CD4-positive, alpha-beta T cell treated with Interleukin-17A for 4 hours (primary cell): ENCODE data around the gene TRAFD1.
"Not testable (repeated sequence)": the region's sequence is repeated elsewhere in the genome, so short reads cannot be mapped to it uniquely, and the experiment has no call there.

Experiments
- DNase-seq: peaks from one replicate; pipeline ENCODE4 v3.0.0-alpha.2; 2020; ENCODE audit warnings: mixed read lengths

The TRAFD1 gene

DNA sequence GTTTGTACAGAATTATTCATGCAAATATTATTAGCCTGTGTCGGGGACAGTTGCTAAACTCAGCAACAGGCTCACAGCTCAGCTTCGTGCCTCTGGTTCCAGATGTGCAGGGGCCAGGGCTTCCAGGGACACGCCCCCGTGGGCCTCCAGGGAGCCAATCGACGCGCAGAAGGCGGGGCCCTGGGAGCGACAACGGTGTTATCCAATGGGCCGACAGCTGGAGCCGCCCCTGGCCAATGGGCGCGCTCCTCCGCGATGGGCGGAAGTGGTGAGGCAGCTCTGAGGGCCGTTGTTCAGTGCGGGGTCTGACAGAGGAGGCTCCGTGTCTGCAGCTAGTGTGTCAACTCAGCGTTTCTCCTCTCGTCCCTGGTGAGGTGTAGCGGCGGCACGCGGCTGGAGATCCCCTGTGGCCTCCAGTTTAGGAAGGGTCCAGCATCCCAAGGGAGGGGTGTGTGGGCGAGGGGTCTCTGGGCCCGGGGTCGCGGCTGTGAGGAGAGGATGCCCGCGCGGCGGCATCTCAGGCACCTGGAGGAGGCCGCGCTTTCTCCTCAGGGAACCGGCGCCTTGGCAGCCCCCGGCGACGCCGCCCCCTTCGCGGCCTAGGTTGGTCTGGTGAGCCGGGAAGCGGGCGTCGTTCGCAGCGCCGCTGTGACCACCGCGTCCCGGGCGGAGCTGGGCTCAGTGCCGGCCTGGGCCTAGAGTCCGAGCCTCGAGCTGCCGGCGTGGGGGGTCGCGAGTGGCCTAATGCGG lies at the start of gene TRAFD1:
Gene TRAFD1 (plus strand): TSS at position 311 of the 750 bp plus-strand sequence. CDS start 4,963 bp downstream, outside the sequence.
- peak; percentile 98 for DNase-seq

DNA sequence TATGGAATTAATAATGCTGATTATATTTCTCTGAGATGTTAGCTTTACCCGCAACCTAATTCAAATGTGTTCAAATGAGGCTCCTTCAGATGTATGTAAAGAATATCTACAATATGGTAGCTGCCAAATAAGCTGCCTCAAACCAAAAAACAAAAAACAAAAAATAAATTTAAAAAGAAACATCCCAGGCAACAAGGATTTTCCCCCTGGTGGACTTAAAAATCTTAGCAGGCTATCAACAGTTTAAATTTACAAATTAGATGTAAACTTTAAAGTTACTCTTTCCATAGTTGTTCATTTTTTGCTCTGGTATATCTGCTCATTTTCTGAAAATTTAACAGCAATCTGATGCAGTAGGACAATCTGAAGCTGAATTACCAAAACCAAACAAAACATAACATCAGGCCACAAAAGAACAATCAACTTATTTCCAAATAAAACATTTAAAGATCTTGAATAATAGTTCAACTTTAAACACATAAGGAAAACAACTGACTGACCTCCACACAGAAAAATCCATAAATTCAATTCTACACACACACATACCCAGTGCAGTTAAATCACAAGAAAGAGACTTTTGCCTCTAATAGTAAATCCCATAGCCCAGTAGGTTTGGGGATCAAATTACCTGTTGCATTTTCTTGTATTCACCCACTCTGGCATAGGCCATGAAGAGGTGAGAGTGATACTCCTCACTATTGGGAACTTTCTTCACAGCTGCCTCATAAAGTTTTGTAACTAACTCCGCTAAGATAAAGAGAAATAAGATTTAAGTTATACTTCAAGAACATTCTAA lies 38.1 kb upstream of the TRAFD1 start:
- no peak for DNase-seq

GRCh38 chr12:112087851-112088250 lies 37.5 kb upstream of the TRAFD1 start:
- DNase-seq, result no peak

- no peak for DNase-seq
These were observed 33.8 kb upstream of the TRAFD1 start for GRCh38 chr12:112091563-112091962.

- no peak for DNase-seq
These were observed 29.3 kb upstream of the TRAFD1 start for GRCh38 chr12:112096070-112096469.

- peak; percentile 5 for DNase-seq
These were observed 28.7 kb upstream of the TRAFD1 start for GRCh38 chr12:112096667-112097066.

GRCh38 chr12:112097641-112098040 lies 27.7 kb upstream of the TRAFD1 start:
- no peak for DNase-seq

DNA sequence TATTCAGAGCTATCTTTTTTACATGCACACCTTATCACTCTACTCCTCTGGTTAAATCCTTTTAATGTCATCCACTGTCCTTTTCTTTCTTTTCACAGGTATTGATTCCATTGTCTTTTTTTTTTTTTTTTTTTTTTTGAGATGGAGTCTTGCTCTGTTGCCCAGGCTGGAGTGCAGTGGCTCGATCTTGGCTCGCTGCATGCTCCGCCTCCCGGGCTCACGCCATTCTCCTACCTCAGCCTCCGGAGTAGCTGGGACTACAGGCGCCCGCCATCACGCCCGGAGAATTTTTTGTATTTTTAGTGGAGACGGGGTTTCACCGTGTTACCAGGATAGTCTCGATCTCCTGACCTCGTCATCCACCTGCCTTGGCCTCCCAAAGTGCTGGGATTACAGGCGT lies 24.9 kb upstream of the TRAFD1 start:
- not testable (repeated sequence) for DNase-seq

DNA sequence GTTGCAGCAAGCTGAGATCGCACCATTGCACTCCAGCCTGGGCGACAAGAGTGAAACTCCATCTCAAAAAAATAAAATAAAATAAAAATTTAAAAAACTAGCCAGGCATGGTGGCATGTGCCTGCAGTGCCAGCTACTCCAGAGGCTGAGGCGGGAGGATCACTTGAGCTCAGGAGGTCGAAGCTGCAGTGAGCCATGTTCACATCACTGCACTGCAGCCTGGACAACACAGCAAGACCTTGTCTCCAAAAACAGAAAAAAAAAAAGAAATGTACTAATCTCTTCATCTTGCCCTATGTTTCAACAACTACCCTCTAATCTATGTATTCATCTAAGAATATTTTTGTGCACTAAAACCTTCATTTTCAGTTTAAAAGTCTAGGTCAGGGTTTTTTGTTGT lies 23.2 kb upstream of the TRAFD1 start:
- no peak for DNase-seq

GRCh38 chr12:112102746-112103145 lies 22.6 kb upstream of the TRAFD1 start:
- not testable (repeated sequence) for DNase-seq

DNA sequence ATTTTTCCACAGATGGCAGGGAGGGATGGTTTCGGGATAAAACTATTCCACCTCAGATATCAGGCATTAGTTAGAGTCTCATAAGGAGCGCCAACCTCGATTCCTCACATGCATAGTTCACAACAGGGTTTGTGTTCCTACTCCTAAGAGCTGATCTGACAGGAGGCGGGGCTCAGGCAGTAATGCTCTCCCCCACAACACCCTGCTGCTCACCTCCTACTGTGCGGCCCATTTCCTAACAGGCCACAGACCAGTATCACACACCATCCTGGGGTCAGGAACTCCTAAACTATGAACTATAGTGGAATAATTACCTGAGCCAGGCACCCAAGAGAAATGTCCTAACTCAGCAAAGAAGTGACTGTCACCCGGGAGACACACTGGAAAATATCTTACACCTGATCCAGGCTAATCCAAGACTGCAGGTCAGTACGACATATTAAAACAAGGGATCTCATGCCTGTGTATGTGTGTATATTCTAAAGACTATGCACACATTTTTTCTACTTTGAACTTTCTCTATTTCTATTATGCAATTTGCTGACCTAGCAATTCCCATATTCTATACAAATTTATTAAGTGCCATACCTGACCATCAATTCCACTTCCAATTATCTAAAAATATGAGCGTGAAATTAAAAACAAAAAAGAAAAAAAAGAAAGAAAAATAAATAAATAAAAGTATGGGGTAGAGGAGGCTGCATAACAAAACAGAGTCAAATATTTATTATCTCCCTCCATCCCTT lies 21.4 kb upstream of the TRAFD1 start:
- DNase-seq, result no peak

DNA sequence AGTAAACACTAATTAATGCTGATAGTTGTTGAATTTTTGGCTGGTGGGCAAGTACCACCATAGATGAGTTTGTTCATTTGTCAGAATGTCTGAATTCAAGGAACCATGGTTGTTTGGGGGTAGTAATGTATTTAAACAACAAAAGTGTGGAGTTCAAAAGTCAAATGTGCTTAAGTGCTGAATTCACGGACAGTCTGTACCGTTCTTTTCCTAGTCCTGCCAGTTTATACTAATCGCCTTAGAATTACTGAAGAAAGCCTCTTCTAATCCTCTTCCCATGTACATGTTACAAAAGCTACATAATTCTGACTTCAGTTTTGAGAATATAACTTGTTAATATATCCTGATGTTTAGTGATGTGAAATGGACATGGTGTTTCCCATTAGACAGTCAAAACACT lies 19.5 kb upstream of the TRAFD1 start:
- DNase-seq, result no peak

- peak; percentile 5 for DNase-seq
These were observed 17.8 kb upstream of the TRAFD1 start for GRCh38 chr12:112107306-112108201.

- DNase-seq, result peak; percentile 92
These were observed 16.9 kb upstream of the TRAFD1 start, which contains the start of gene NAA25 for GRCh38 chr12:112108202-112109079. NAA25 (minus strand) TSS chr12:112108783; CDS start chr12:112108773, 10 bp downstream.

DNA sequence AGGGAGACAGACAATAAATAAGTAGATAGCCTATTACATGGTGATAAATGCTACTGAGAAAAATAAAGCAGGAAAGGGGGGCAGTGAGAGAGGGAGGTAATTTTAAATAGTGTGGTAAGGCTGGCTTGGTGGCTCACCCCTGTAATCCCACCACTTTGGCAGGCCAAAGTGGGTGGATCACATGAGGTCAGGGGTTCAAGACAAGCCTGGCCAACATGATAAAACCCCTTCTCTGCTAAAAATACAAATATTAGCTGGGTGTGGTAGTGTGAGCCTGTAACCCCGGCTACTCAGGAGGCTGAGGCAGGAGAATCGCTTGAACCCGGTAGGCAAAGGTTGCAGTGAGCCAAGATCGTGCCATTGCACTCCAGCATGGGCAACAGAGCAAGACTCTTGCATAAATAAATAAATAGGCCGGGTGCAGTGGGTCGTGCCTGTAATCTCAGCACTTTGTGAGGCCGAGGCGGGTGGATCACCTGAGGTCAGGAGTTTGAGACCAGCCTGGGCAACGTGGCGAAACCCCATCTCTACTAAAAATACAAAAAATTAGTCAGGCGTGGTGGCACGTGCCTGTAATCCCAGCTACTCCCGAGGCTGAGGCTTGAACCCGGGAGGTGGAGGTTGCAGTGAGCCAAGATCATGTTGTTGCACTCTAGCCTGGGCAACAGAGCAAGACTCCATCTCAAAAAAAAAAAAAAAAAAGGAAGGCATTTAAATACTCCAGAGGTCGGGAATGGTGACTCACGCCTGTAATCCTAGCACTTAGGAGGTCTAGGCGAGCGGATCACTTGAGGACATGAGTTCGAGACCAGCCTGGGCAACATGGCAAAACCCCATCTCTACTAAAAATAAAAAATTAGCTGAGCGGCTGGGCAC lies 14.3 kb upstream of the TRAFD1 start:
- DNase-seq, result not testable (repeated sequence)

GRCh38 chr12:112111931-112112330 lies 13.4 kb upstream of the TRAFD1 start:
- no peak for DNase-seq

DNA sequence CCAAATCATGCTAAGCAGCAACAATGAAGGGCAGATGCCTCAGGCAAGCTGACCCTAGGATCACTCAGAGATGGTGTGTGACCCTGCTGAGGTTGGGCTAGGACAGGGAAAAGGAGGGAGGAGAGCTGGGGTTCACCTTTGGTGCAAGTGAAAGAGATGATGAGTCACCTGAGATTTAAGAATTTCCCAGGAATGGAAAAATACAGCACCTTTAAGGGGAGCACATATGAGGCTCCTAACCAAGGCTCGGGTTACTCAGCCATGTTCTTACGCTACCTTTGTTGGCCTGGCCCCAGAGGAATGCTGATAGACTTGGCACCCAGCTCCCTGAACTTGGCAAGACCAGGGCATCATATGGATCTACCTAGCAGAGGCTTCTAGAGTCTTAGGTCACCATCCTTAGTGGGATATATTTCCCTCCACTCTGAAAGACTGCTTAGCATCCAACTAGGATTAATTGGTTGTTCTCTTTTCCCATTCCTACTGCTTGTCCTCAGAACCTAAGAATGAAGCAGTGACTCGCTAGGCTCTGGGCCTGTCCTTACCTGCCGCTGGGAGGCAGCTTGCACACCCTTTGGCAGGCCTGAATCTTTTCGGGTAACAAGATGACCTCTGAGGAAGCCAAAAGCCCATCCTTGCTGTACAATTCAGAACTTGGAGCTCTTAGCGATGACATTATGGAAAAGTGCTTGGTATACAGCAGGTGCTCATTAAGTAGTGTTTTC lies 12.8 kb upstream of the TRAFD1 start:
- DNase-seq, result no peak

DNA sequence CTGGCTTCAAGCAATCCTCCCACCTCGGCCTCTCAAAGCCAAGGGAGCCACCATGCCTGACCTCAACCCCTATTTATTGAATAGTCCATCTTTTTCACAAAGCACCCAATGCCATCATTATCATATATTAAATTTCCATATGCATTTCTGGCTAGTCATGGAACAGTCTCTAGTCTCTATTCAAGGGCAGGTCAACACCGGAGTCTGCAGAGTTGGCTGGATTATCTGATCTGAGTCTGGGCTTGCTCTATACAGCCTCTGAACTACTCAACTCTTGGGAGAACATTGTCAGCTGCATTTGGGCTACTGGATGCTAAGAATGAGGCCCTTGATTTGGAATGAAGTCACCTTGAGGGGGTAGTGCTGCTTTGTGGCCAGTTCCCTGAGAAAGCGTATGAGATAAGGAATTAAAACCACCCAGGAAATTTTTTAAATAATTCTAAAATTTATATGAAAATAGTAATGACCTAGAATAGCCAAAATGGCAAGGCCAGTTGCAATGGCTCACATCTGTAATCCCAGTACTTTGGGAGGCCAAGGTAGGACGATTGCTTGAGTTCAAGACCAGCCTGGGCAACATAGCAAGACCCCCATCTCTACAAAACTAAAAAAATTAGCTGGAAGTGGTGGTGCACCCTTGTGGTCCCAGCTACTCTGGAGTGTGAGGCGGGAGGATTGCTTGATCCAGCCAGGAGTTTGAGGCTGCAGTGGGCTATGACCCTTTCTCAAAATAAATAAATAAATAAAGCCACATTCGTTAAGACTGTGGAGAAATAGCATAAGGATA lies 9.9 kb upstream of the TRAFD1 start:
- no peak for DNase-seq
